AG08395 (cell line): ENCODE measurements around the gene KLHL41.
"Not testable (repeated sequence)": the region's sequence is repeated elsewhere in the genome, so short reads cannot be mapped to it uniquely, and the experiment has no call there.

Experiments used
- DNase-seq: peaks from one replicate; pipeline ENCODE4 v3.0.0; 2012; ENCODE audit warnings: mixed read lengths, low spot score

The KLHL41 gene

DNA sequence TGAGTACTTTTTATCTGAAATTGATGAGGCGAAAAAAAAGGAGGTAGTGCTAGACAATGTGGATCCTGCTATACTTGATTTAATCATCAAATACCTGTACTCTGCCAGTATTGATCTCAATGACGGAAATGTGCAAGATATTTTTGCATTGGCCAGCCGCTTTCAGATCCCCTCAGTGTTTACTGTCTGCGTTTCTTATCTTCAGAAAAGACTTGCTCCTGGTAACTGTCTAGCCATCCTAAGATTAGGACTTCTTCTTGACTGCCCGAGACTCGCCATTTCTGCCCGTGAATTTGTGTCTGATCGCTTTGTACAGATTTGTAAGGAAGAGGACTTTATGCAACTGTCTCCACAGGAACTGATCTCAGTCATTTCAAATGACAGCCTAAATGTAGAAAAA, 453 bp downstream of the KLHL41 start:
- no peak for DNase-seq

DNA sequence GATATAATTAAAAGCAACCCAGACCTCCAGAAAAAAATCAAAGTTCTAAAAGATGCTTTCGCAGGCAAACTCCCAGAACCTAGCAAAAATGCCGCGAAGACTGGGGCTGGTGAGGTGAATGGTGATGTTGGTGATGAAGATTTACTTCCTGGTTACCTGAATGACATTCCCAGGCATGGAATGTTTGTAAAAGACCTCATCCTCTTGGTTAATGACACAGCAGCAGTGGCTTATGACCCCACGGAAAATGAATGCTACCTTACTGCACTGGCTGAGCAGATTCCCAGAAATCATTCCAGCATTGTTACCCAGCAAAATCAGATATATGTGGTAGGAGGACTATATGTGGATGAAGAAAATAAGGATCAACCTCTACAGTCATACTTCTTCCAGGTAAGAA, 994 bp downstream of the KLHL41 start:
- DNase-seq: no peak

DNA sequence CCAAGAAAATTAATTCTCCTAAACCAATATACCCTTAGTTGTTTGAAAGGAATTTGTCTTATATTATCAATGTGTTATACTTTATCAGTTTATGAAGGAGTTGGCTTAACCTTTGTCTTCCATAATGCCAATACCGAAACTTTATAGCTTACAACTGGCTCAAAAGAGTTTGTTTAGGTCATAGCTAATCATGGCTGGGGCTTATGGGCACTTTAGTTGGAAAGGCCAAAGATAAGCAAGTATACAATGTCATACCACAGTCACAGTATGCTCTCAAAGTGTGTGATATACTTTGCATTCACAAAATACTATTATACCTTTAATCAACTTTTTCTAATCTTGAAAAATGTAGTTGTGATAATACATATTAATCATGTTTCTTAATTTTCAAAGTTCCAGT, 2.3 kb downstream of the KLHL41 start:
- no peak for DNase-seq

DNA sequence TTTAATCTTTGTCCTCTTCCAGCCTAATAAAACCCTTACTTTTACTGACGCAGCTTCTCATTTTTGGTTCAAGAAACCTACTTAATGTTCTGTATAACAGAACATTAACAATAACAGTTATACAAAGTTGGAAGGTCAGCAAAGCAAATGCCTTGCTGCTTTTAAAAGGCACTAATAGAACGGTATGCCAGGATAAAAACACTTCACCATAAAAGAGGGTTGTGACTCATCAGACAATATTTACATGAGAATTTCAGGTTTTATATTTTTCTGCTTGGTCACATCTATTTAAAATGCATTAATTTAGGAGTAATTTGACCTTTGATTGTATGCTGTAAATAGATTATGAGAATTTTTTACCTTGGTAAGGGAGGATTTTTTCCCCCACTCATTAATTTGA, 3.0 kb downstream of the KLHL41 start:
- DNase-seq: no peak

DNA sequence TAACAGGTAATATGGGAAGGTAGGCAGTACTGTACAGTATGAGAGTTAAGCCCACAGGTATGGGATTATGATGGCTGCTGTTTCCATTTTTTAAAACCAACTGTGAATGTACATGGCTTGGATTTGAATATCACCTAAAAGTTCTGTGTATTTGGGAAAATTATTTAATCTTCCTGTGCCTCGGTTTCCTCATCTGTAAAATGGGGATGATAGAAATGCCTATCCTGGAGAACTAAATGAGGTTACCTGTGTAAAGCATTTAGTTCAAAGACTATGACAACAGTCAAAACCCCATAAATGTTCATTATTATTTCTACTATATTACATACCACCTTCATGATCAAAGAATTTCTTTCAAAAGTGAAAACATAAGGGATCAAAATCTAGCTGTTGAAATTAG, 3.6 kb downstream of the KLHL41 start:
- DNase-seq: no peak

DNA sequence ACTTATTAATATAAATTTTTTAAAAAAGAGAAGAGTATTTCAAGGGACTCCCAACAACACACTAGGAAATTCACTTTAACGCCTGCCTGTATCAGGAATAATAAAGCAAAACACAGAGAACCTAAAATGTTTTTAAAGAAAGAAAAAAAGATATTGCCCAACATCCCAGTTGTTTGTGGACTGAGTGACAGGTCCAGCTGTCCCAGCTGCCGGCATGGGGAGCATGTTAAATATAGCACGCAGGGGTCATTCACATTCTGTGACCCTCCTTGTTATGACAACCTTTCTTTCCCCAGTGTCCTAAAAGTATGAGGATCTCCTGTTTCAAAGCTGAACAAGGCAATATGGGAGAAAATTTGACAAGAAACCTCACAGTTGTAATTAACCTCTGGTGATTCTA, 4.4 kb downstream of the KLHL41 start:
- DNase-seq: no peak

DNA sequence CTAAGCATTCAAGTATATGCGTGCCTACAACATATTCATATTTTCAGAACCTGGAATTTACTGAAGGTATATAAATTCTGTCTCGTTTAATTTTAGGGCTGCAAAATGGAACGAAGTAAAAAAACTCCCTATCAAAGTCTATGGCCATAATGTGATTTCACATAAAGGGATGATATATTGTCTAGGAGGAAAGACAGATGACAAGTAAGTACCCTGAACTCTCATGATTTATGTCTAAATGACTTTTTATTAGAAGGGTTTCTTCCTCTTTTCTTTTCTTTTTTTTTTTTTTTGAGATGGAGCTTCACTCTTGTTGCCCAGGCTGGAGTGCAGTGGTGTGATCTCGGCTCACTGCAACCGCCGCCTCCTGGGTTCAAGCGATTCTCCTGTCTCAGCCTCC, 5.3 kb downstream of the KLHL41 start:
- not testable (repeated sequence) for DNase-seq

DNA sequence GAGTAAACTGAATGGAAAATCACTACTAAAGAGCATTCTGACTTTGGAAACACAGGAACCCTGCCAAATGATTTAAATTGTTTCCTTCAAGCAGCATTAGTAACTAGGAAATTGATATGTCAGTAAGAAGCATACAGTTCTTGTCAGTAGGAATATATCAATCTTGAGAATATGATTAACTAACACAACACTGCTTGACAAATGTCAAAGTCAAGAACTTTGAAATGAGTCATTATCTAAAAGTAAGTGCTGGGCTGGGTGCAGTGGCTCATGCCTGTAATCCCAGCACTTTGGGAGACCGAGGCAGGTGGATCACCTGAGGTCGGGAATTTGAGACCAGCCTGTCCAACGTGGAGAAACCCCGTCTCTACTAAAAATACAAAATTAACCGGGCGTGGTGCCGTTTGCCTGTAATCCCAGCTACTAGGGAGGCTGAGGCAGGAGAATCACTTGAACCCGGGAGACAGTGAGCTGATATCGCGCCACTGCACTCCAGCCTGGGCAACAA, 7.0 kb downstream of the KLHL41 start:
- not testable (repeated sequence) for DNase-seq

DNA sequence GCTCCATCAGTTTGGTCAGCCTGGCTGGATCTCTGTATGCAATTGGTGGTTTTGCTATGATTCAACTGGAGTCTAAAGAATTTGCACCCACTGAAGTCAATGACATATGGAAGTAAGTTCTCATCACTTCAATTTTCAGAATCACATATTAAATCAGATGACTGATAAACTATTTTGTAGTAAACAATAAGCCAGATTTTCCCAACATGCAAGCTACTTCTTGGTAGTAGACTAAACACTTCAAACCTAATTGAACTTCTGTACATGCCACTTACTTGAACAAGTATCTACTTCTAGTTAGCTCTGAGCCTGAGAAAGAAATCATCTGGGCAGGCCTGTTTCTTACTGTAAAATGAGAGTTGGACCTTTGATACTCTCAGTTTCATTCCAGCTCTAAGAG, 11.4 kb downstream of the KLHL41 start:
- DNase-seq: no peak

DNA sequence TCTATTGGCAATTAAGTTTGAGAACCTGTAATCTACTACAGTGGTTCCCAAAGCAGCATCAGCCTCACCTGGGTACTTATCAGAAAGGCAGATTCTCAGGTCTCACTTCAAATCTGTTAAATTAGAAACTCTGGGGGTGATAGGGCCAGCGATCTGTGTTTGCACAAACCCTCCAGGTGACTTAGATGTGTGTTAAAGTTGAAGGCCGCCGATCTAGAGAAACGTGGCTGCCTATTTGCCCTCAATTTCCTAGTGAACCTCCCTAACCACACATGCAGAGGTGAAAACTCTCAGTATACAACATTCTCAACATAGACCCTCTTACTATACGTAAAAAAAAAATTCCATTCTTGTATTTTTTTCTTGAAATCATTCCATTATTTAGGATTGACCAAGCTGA, 14.2 kb downstream of the KLHL41 start:
- no peak for DNase-seq

DNA sequence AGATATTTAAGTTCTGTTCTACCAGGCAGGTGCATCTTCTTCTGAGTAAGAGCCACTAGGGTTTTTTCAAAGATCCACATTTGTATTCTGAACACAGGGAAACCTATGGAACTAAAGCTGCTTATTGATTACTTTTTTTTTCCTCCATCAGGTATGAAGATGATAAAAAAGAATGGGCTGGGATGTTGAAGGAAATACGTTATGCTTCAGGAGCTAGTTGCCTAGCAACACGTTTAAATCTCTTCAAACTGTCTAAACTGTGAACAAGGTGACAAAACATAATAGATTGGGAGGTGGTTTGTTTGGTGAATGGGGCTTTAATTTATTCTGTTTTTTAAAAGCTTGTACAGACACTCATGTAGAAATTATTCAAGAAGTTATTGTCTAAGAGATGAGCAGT, 15.9 kb downstream of the KLHL41 start:
- no peak for DNase-seq

DNA sequence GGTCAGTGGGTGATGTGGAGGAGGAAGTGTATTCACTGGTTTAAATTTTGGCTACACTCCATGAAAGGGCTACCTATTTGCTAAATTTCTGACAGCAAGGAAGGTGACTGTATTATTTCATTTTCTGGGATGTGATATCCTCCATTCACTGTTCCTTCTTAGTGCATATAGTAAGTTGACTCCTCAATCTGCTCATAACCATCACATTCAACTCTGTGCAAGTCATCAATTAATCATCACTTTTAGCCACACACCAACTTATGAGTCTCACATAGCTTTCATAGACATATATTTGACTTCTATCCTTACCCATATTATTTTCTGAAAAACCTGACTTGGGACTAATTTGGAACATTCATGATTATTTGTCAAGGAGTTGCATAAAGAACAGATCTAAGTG, 16.9 kb downstream of the KLHL41 start:
- DNase-seq: no peak

DNA sequence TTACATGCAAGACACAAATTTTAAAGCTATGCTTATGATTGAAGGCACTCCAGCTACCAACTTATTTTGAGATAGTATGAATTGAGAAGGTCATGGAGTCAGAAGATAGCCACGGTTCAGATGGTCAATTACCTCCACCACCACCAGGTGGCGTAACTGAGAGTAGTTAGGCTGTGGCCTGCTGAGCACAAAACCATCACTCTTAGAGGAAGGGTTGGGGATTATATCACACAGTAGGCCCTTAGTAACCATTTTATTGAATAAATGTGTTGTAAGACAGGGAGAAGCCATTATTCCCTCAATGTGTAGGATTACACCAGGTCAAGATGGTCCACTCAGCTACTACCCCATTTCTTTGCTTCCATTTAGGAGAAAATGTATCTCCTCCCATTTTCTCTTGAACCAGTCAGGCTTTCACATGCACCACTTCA, 18.8 kb downstream of the KLHL41 start:
- peak; percentile 62 for DNase-seq

DNA sequence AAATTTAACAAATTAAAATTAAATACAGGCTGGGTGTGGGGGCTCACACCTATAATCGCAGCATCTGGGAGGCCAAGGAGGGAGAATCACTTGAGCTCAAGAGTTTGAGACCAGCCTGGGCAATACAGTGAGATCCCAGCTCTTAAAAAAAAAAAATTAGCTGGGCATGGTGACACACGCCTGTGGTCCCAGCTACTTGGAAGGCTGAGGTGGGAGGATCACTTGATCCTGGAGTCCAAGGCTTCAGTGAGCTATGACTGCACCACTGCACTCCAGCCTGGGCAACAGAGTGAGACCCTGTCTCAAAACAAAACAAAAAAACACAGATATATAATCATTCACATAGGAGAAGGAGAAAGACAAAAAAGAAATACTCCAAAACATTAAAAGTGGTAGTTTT, 30.0 kb downstream of the KLHL41 start:
- DNase-seq: not testable (repeated sequence)

DNA sequence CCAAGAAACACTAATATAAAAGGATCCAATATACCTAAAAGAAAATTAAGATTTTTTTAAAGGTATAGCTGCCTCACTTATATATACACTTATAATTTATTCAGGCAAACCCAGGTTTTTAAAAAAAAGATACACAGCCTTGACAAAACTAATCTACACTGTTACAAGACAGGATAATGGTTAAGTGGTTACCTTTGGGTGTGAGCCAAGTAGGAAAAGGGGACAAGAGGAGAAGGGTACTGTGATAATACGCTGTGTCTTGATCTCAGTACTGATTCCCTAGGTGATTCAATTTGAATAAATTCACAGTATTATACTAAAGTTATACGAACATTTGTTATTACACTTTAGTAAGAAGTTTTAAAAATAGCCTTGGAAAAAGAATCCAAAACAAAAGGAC, 30.6 kb downstream of the KLHL41 start:
- DNase-seq: no peak

DNA sequence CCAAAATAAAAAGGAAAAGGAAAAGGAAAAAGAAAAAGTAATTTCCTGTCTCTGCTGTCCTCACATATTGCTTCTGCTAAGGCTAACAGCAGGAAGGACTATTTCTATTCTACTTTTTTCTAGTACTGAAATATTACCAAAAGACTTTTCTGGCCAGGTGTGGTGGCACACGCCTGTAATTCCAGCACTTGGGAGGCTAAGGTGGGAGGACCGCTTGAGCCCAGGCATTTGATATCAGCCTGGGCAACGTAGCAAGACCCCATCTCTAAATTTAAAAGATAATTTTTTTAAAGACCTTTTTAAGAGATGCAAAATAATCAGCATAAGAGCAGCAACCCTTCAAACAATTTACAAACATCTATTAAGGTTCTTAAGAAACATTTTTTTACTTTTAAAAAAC, 32.9 kb downstream of the KLHL41 start:
- DNase-seq: no peak

DNA sequence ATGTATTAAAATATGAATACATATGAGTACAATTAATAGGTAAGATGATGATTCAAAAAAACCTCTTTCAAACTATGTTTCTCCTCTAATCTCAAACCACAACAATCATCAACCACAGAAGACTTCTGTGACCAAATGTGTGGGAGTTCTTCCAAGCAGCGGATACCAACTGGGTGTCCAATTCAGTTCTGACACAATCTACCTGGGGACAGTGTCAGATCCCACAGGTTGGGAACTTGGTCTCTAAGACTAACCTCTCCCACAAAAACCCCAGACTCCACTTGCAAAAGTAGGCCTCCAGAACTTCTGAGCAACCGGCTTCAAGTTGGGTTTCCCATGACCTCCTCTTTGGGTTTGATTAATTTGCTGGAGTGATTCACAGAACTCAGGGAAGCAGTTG, 37.3 kb downstream of the KLHL41 start:
- no peak for DNase-seq

DNA sequence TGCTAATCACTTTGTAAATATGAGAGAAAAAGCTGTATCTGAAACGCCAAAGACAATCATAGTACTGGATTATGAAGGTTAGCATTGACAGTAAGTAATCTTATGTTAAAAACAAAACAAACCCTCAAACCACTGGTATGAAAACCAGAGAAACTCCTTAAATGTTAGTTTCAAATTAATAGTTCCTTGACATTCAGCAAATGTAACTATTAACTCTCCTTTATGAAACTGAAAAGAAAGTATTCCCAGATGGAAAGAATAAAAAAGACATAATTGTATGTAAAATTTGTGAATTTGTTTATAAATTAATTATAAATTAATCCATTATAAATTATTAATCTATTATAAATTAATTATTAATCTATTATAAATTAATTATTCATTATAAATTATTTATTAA, 51.9 kb downstream of the KLHL41 start:
- no peak for DNase-seq

DNA sequence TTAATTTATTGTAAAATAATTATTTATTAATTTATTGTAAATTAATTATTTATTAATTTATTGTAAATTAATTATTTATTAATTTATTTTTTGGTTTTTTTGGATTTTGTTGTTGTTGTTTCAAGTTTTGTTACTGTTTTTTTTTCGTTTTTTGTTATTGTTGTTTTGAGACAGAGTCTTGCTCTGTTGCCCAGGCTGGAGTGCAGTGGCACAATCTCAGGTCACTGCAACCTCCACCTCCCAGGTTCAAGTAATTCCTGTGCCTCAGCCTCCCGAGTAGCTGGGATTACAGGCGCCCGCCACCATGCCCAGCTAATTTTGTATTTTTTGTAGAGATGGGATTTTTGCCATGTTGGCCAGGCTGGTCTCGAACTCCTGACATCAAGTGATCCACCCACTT, 52.6 kb downstream of the KLHL41 start:
- DNase-seq: not testable (repeated sequence)

DNA sequence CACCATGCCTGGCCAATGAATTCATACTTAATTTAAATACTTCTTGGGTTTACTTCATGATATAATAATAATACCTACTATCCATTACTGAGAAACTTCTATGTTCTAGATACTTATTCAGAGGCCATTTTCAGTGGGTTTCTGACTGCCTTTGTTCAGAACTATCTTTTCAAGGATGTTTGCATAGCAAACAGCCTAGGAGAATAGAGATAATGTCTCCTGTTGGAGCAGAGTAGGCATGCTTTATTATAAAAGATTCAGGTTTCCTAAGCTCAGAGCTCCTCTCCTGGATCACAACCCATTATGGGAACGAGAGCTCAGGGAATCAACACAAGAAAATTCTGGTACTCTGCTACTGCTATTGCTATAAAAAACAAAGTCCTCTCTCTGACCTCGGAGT, 53.0 kb downstream of the KLHL41 start:
- no peak for DNase-seq

DNA sequence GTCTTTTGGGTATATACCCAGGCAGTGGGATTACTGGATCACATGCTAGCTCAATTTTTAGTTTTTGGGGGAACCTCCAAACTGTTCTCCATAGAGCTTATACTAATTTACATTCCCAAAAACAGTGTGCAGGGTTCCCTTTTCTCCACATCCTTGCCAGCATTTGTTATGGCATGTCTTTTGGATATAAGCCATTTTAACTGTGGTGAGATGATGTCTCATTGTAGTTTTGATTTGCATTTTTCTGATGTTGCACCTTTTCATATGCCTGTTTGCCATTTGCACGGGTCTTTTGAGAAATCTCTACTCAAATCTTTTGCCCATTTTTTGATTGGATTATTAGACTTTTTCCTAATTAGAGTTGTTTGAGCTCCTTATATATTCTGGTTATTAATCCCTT, 56.2 kb downstream of the KLHL41 start:
- DNase-seq: no peak

DNA sequence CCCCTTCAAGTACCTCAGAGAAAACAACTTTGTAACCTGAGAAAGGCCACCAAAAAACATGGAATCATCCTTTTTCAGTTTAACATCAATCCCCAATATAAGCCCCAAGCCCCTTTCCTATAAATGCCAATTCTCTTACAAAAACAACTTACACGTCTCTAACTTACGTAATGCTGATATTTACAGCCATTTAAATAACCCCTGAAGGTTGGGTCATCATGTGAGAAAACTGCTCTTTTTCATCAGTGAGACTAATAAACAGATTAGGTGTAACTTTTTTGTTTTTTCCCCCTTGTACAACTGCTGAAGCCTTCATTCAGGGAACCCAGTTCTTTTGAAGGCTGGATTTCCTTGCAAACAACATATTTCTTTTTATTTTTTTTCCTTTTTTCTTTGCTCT, 60.4 kb downstream of the KLHL41 start:
- DNase-seq: no peak

DNA sequence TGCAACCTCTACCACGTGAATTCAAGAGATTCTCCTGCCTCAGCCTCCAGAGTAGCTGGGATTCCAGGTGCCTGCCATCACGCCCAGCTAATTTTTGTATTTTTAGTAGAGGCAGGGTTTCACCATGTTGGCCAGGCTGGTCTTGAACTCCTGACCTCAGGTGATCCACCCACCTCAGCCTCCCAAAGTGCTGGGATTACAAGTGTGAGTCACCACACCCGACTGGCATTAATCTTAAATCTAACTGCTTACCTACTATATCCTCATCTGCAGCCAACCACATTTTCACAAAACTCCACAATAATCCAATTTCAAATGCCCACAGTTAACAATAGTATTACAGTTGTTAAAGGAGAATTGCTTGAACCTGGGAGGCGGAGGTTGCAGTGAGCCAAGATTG, 61.2 kb downstream of the KLHL41 start:
- DNase-seq: not testable (repeated sequence)

DNA sequence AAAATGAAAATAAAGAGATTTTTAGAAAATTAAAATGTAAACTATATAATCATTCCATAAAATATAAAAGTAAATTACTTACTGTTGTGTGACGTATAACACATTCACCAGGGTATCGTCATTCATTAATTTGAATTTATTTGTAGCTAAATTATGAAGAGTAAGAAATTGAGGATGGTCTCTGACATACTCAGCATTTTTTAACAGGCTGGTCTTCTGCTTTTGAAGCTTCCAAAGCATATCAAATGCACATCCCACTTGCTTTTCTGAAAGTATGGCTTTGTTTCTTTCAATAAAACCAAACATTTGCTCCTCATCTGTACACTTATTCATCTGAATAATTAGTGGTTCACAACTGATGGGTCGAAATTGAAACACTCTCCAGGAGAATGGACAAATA, 62.1 kb downstream of the KLHL41 start:
- no peak for DNase-seq

DNA sequence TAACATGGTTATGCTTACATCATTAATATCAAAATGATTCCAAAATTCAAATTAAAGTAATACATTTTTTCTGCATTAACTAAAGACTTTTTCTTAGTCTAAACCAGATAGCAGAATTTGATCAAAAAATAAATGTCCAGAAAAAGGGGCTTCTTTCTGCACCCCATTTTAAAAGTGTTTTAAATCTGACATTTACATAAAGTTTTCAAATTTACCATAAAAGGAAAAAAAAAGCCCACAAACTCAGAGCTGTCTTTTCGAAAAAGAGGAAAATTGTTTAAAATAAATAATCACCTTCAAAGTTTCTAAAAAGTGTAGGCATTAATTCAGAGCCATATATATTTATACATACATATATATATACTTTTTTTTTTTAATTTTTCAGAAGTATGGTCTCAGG, 62.7 kb downstream of the KLHL41 start:
- no peak for DNase-seq
